ENCODE results near the gene MIS18A. TPM values are rescaled to one million over a fixed set of nuclear protein-coding genes. Genes with fewer than 3 reads are reported as not detected.

The MIS18A gene
- total RNA-seq, 2 experiments from 2014 or later, result 31.1 to 31.8 TPM

Other genes starting within 250 kb of the MIS18A start
- gene MRAP, start 19.8 kb upstream of the MIS18A start, total RNA-seq, result not detected
- gene URB1, start 114.0 kb upstream of the MIS18A start, total RNA-seq, result 10 to 100 TPM; 39.8 to 41.3 TPM
- gene EVA1C, start 133.7 kb upstream of the MIS18A start, total RNA-seq, result 10 to 100 TPM; 11.5 to 13.4 TPM